ENCODE results near the gene FAM229A. TPM values are rescaled to one million over a fixed set of nuclear protein-coding genes. Genes with fewer than 3 reads are reported as not detected.

FAM229A gene
- total and polyA plus RNA-seq, 9 of the 15 experiments (the other 6 are each of a cell fraction or from before 2014, with no cell fraction given), result 0.04 to 21.6 (median 7.4) TPM

DNA sequence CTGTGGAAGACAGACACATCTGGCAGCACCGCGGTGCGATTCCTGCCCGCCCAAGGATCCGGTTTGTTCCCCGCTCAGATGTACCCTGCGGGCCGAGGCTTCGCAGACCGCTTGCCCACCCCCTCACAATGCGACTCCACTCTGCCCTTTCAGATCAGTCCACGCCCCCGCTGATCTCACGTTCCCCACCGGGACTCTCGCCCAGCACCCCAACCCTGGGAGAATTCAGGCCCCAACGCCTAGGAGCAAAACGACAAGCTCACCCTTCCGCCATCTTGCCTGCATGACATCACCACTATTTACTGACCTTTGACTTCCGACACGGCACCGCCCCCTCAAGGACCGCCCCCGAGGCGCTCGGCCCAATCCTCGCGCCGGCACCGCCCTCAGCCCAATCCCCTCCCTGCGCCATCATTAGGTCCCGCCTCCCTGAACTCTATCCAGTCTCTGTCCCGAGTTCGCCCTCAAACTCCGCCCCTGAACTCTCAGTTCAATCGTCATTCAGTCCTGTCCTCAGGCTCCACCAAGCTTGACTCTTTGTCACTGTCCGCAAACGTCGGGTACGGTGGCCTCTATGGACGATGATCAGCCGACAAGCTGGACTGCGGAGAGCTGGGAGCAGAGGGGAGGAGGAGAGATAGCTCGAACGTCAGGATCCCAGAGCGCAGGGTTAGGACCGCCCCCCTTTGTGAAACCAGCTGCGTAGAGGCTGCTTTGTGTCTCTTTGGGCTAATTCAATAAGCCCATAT lies 32.0 kb upstream of the FAM229A start, which contains the start of gene BSDC1 (continued):
- no peak for TF ChIP-seq ILK (tag; IDR thresholded peaks at IDR 0.05; ENCODE audit: borderline replicate concordance, low read depth)
- TF ChIP-seq, protein P1, sequence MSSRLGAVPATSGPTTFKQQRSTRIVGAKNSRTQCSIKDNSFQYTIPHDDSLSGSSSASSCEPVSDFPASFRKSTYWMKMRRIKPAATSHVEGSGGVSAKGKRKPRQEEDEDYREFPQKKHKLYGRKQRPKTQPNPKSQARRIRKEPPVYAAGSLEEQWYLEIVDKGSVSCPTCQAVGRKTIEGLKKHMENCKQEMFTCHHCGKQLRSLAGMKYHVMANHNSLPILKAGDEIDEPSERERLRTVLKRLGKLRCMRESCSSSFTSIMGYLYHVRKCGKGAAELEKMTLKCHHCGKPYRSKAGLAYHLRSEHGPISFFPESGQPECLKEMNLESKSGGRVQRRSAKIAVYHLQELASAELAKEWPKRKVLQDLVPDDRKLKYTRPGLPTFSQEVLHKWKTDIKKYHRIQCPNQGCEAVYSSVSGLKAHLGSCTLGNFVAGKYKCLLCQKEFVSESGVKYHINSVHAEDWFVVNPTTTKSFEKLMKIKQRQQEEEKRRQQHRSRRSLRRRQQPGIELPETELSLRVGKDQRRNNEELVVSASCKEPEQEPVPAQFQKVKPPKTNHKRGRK (tag; IDR thresholded peaks at IDR 0.05), result no peak
- TF ChIP-seq BRD9 (IDR thresholded peaks at IDR 0.05; ENCODE audit: low read depth, partially characterized antibody), result peak; percentile 50
- TF ChIP-seq, protein P2, sequence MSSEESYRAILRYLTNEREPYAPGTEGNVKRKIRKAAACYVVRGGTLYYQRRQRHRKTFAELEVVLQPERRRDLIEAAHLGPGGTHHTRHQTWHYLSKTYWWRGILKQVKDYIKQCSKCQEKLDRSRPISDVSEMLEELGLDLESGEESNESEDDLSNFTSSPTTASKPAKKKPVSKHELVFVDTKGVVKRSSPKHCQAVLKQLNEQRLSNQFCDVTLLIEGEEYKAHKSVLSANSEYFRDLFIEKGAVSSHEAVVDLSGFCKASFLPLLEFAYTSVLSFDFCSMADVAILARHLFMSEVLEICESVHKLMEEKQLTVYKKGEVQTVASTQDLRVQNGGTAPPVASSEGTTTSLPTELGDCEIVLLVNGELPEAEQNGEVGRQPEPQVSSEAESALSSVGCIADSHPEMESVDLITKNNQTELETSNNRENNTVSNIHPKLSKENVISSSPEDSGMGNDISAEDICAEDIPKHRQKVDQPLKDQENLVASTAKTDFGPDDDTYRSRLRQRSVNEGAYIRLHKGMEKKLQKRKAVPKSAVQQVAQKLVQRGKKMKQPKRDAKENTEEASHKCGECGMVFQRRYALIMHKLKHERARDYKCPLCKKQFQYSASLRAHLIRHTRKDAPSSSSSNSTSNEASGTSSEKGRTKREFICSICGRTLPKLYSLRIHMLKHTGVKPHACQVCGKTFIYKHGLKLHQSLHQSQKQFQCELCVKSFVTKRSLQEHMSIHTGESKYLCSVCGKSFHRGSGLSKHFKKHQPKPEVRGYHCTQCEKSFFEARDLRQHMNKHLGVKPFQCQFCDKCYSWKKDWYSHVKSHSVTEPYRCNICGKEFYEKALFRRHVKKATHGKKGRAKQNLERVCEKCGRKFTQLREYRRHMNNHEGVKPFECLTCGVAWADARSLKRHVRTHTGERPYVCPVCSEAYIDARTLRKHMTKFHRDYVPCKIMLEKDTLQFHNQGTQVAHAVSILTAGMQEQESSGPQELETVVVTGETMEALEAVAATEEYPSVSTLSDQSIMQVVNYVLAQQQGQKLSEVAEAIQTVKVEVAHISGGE (CRISPR knock-in tag; IDR thresholded peaks at IDR 0.05), result peak in 1 of 3 experiments; percentile 59; a peak in 2 of 6 replicates
- TF ChIP-seq ZBTB17 (CRISPR knock-in tag; IDR thresholded peaks at IDR 0.05), result peak; percentile 89
- TF ChIP-seq TCF3 (CRISPR knock-in tag; IDR thresholded peaks at IDR 0.05), result peak; percentile 64; the same call in 1 of the 2 replicates
- TF ChIP-seq, protein P3, sequence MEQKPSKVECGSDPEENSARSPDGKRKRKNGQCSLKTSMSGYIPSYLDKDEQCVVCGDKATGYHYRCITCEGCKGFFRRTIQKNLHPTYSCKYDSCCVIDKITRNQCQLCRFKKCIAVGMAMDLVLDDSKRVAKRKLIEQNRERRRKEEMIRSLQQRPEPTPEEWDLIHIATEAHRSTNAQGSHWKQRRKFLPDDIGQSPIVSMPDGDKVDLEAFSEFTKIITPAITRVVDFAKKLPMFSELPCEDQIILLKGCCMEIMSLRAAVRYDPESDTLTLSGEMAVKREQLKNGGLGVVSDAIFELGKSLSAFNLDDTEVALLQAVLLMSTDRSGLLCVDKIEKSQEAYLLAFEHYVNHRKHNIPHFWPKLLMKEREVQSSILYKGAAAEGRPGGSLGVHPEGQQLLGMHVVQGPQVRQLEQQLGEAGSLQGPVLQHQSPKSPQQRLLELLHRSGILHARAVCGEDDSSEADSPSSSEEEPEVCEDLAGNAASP (IDR thresholded peaks at IDR 0.05), result no peak
- TF ChIP-seq SMAD3 (CRISPR knock-in tag; conservative IDR thresholded peaks at IDR 0.05), result 0 out of 2 replicates have a peak, but pooled peaks have one; percentile 14
- no peak for TF ChIP-seq ZNF347 (CRISPR knock-in tag; IDR thresholded peaks at IDR 0.05; ENCODE audit: low read depth)
- TF ChIP-seq, protein P4, sequence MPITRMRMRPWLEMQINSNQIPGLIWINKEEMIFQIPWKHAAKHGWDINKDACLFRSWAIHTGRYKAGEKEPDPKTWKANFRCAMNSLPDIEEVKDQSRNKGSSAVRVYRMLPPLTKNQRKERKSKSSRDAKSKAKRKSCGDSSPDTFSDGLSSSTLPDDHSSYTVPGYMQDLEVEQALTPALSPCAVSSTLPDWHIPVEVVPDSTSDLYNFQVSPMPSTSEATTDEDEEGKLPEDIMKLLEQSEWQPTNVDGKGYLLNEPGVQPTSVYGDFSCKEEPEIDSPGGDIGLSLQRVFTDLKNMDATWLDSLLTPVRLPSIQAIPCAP (CRISPR knock-in tag; IDR thresholded peaks at IDR 0.05; ENCODE audit: borderline replicate concordance), result no peak
- 0 out of 2 replicates have a peak, but pooled peaks have one; percentile 14 for TF ChIP-seq TCFL5 (CRISPR knock-in tag; conservative IDR thresholded peaks at IDR 0.05)
- TF ChIP-seq ZC3H4 (CRISPR knock-in tag; IDR thresholded peaks at IDR 0.05; ENCODE audit: borderline replicate concordance), result peak; percentile 77; the same call in 1 of the 2 replicates
- TF ChIP-seq CHD1 (IDR thresholded peaks at IDR 0.05; ENCODE audit: low read length), result no peak
- TF ChIP-seq ZFP1 (CRISPR knock-in tag; IDR thresholded peaks at IDR 0.05), result no peak
- TF ChIP-seq TAL1 (IDR thresholded peaks at IDR 0.05), result peak; percentile 39
- TF ChIP-seq ZNF146 (CRISPR knock-in tag; IDR thresholded peaks at IDR 0.05; ENCODE audit: unreplicated experiment), result peak; percentile 5
- 0 out of 2 replicates have a peak, but pooled peaks have one; percentile 34 for TF ChIP-seq TCF7 (IDR thresholded peaks at IDR 0.05; ENCODE audit: borderline replicate concordance)
- TF ChIP-seq SIN3B (IDR thresholded peaks at IDR 0.05; ENCODE audit: low read depth), result peak; percentile 98
- peak; percentile 83; the same call in 1 of the 2 replicates for TF ChIP-seq FOXK1 (CRISPR knock-in tag; IDR thresholded peaks at IDR 0.05; ENCODE audit: borderline replicate concordance)
- TF ChIP-seq CBX1 (IDR thresholded peaks at IDR 0.05; ENCODE audit: low read depth), result peak; percentile 97
- no peak for TF ChIP-seq PHB2 (IDR thresholded peaks at IDR 0.05; ENCODE audit: low read depth)

Data from K562 (cell line).